NOMO-1 treated with DMSO at 0.1 percent for 48 hours (cell line): ENCODE results near the gene GDAP1L1.

Experiments
- DNase-seq: peaks from one replicate; lab custom pipeline; 2025; ENCODE audit not compliant: unreplicated experiment; lab: John Stamatoyannopoulos, UW

GDAP1L1 gene

GRCh38 chr20:44251284-44251683, 4.2 kb downstream of the GDAP1L1 start:
- DNase-seq = no peak

GRCh38 chr20:44253528-44253927, 6.4 kb downstream of the GDAP1L1 start:
- DNase-seq = no peak

DNA sequence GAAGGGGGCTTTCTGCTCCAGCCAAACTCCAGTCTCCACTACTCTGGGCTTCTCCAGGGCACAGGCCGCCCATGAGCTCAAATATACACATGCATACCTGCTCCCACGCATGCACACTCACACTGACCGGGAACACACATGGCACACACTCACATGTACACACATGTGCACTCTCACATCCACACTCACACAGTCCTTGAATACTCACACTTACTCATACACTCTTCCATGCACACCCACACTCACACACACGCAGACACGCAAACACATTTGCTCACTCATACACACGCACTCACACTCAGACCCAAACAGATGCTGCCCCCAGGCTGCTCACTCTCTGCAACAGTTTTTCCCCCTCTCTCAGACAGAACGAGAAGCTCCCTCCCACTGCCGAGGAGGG, 7.0 kb downstream of the GDAP1L1 start:
- no peak for DNase-seq

GRCh38 chr20:44255942-44256341, 8.8 kb downstream of the GDAP1L1 start:
- no peak for DNase-seq

- DNase-seq = no peak
These were observed 9.9 kb downstream of the GDAP1L1 start for GRCh38 chr20:44256961-44257360.

GRCh38 chr20:44258226-44258890, 11.2 kb downstream of the GDAP1L1 start:
- DNase-seq = no peak

- peak; percentile 3 for DNase-seq
These were observed 17.2 kb downstream of the GDAP1L1 start for GRCh38 chr20:44264287-44264686.

DNA sequence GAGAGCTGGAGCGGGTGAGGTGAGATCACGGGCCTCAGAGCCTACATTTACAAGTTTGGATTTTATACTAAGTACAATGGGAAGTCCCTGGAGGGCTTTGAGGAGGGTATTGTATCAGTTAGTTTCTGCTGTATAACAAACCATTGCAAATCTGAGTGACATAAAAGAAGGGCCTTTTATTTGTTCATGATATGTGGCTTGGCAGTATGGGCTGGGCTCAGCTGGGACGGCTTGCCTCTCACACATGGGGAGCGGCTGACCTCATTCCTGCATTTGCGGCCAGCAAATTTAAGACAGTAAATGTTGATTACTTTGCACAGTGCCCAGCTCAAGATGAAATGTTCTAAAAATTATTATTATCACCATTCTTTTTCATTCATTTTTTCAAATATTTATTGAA, 21.7 kb downstream of the GDAP1L1 start:
- DNase-seq = no peak

DNA sequence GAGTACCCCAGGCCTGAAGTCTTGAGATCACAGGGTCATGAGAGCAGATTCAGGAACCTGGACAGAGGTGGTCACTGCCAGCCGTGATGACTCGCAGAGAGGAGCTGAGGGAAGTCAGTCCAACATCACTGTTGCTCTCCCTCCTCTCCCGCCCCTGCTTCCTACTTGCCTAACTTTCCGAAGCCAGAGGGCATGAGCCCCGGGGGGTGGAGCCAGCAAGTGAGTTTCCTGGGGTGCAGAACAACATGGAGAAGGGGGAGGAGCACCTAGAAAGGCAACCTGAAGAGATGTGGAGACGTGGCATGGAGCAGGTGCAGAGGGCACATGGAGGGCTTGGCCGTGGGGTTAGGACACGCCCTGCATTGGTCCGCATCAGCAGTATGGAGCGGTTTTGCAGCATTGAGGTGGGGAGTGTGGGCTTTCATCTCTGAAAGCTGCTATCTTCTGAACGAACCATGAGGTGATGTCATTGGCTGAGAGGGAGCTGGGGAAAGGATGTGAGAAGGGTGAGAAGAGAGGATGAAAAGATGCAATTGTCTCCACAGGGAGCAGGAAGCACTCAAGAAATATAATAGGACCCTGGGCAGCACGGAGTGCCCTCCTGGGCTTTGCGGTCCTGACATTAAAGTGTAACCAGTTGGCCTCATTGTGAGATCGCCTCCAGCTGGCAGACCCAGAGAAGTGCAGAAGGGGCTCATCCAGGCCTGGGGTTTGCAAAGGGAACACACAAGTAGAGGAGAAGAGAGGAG, 25.0 kb downstream of the GDAP1L1 start:
- no peak for DNase-seq

DNA sequence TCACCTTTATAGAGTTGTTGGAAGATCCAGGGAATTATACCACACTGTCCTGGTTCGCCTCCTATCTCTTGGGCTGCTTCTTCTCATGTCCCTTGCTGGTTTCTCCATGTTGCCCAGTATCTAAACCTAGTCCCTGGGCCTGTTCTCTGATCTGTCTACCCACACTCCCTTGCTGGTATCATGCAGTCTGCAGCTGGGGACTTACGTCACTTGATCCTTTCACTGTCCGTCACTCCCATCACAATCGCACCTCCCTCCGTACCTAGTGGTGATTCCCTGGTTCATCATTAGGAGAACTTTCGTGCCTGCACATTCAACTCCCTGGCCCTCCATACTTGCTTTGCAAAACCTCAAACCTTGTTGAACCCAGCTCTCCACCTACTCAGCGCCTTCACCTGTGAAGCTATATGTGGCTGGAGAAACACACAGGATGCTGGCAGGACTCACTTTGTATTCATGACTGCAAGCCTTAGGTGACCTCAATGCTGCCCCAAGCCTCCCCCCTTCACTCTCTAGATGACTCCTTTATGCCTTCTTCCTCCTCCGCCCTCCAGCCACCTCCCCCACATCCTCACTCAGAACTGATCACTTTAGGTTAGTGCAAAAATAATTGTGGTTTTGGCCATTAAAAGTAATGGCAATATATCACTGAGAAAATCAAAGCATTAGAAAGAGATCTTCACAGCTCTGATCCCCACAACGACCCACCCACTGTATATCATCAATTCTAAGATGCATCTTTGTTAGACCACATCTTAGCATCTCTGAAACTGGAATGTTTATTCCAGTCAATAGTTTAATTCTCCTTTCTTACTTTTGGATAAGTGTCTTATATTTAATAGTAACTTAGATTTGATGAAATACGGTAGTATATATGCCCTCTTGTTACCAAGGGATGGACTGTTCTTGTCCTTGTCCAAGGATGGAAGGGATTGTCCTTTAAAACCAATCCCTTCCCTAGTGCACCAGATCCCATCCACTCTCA, 26.4 kb downstream of the GDAP1L1 start:
- DNase-seq = no peak

DNA sequence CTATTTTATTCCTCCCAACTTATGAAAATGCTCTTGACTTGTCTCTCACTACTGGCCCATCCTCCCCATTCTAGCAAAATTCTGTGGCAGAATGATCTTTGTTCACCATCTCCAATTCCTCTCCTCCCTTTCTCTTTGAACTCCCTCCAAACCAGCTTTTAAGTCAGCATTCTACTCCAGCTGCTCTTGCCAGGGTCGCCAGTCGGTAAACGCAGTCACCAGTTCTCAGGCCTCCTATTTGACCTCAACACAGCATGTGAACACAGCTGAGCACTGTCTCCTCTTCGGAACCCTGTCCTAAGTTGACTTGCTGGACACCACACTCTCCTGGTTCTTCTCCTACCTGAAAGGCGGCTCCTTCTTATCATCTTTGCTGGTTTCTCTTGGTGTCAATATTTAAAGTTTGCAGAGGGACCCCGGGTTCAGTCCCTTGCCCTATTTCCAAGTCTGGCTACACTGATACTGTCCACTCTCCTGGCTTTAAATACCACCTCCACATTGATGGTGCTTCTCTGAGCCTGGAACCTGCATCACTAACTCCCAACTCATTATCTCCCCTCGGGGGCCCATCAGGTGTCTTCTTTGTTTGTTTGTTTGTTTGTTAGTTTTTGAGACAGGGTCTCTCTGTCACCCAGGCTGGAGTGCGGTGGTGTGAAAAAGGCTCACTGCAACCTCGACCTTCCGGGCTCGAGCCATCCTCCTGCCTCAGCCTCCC, 27.4 kb downstream of the GDAP1L1 start:
- no peak for DNase-seq

GRCh38 chr20:44279228-44279627, 32.1 kb downstream of the GDAP1L1 start:
- DNase-seq = no peak

GRCh38 chr20:44280387-44280786, 33.3 kb downstream of the GDAP1L1 start:
- DNase-seq = no peak

GRCh38 chr20:44282192-44282591, 35.1 kb downstream of the GDAP1L1 start:
- no peak for DNase-seq

- no peak for DNase-seq
These were observed 36.9 kb downstream of the GDAP1L1 start for GRCh38 chr20:44284032-44284431.

GRCh38 chr20:44287272-44288097, 40.4 kb downstream of the GDAP1L1 start:
- no peak for DNase-seq

GRCh38 chr20:44288252-44288651, 41.1 kb downstream of the GDAP1L1 start:
- DNase-seq = no peak

GRCh38 chr20:44291754-44292153, 44.6 kb downstream of the GDAP1L1 start:
- DNase-seq = no peak

DNA sequence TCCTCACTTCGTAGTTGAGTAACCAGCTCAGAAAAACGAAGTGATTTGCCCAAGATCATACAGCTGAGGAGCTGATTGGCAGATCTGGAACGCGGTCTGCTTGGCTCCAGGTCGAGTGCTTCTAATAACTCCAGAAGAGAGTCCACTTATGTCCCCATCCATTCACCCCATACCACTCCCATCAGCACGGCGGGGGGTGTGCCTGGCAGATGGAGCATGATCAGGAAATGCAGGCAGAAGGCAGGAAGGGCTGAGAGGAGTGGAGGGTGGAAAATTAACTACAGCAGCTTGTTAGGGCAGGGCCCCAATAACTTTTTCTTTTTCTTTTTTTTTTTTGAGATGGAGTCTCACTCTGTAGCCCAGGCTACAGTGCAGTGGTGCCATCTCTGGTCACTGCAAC, 48.9 kb downstream of the GDAP1L1 start:
- no peak for DNase-seq

DNA sequence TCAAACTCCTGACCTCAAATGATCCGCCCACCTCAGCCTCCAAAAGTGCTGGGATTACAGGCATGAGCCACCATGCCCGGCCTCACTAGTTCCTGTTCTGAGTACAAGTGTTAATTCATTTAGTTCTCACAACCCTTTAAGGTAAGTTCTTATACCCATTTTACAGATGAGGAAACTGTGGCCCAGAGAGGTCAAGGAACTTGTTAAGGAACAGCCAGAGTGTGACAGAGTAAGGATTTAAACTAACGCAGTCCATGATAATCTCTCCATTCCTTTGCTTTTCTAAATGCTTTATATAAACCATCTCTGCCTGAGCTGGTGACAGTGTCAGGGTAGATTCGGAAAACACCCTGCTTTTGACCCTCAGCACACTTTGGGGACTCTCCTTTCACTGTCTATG, 50.6 kb downstream of the GDAP1L1 start:
- no peak for DNase-seq
